ENCODE data around the gene STX11.
A peak's percentile ranks its signal among the peaks of the same experiment; 100 is the strongest.

STX11 gene

DNA sequence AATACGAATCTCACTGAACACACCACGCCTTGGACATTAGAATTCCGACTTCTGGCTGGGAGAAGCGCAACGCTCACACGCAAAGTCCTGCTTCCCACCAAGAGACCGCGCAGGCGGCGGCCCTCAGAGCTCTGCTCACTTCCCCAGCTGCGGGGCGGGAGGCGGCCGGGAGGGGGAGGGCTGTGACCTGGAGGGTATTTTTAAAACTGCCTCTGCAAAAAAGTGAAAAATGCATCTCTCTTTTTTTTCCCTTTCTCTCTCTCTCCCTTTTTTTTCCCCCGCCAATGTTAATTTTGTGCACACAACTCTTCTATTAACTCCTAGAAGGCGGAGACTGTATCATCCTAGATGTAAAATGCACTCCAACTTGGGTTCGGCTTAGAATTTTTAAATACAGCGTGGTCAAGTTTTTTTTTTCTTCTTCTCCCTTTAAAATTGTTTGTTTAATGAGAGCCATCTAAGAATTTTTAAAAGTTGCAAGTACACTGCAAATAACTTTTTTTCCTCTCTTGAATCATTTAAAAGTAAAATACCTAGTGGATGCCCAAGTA is 66.4 kb downstream of the STX11 start:
- DNase-seq = peak in 1 of 2 experiments; percentile 80

DNA sequence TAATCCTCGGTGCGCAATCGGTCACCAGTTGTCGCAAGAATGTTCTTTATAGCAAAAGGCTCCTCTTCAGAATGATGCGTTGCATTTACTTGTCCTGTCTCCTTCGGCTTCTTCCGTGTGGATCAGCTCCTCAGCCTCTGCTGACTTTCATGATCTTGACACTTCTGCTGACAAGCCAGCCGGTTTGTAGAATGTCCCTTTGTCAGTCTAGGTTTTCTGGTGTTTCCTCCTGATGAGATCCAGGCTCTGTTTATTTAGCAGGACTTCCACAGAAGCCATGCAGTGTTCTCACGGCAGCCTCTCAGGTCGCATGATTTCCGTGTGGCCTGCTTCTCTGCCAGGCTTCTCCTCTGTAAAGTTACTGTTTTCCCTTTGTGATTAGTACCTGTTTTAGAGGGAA is 66.9 kb downstream of the STX11 start:
- DNase-seq = no peak

DNA sequence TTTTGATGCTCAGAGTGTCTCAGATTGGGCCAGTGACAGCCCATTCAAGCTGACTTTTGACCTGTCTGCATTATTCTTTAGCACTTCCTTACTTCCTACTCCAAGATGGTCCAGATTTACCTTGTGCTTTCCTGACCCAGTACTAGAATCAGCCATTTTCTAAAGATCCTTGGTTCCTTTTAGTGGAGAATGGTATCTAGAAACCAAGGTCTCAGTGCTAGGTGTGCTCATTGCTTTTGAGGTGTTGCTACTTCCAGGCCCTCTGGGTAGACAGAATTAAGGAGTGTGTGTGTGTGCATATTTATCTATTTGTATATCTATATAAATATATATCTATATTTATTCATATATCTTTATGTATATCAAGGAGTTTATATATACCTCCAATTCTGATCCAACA is 67.5 kb downstream of the STX11 start:
- DNase-seq = no peak

DNA sequence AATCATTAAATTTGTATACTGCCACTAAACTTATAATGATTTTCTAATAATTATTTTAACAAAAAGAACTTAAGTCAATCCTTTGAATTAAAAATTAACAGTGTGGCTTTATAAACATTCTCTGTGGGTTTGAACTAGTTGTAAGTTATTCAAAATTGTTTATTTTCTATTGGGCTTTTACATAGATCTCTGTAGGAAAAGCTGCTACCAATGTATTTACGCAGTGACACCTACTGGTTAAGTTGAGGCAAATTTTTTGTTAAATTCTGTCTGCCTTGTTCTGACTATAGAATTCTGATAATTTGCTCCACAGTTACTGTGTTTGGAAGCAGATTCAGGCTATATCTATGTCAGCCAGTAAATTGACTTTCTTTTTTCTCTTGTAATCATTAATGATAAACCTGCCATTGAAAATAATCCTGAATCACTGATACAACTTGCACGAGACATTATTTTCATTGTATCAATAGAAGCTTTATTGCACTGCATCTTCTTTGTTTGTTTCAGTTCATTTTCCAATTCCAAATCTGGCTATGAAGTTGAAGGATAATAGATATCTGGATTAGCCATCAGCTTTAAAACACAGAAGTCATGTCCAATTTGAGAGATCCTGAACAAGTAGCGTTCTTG is 68.9 kb downstream of the STX11 start:
- DNase-seq = peak; percentile 69 to 80

DNA sequence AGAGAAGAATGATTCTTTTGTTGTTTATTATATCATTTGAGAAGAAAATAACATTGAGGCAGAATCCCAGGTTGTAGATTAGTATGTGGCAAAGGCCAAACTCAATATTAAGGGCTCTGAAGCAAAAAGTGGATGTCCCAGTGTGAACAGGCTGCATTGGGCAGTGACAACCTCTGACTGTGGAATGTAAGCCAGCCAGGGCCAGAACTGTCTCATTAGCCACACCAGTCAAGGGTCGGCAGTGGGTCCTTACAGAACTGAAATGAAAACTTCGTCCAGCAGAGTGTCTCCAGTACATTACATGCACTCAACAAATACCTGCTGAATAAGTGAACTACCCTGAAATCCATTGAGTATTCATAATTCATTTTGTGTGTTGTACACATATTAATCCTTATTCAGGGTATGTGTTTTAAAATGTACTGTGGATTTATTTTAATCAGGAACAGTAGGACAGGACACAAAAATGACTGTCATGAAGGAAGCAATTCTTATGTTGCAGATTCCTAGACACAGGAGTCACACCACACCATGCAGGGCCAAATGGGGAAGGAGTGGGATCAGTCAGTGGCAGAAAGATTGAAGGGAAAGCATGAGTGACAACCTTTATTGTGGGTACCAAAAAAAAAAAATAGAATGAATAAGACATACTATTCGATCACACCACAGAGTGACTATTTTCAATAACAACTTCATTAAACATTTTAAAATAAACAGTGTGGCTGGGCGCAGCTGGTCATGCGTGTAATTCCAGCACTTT is 69.9 kb downstream of the STX11 start:
- DNase-seq = no peak

DNA sequence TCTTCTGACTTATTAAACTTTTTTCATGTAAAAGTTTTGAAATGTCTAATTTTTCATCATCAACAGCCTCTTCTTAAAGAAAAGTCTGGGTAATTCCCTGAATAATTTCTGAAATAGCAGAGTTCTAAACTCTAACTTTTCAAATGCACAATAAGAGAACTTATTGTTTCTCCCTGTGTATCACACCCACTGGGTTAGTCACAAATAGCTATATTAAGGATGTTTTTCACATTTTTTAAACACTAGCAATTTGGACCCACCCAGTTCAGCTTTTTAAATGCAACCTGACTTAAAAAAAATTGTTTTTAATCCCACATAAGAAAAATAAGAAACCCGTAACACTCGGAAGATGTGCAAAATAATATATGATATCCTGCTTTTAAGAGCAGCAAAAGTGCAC is 73.4 kb downstream of the STX11 start:
- no peak for DNase-seq

DNA sequence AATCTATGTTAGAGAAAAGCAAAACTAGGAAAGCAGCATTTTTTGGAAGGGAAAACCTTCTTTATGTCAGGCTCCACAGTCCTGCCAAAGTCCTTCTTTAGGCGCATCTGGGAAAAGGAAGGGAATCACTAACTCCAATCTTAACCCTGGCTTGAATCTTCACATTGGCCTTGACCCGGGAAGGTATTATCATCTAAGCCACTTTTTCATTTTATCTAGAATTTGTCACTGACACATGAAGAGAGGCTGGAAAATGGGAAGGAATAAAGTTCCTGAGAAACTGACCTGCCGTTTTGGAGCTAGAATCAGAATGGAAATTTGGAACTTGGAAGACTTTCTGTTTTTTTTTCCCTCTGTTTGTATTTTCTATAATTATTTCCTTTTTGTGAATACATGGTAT is 81.4 kb downstream of the STX11 start:
- no peak for DNase-seq

DNA sequence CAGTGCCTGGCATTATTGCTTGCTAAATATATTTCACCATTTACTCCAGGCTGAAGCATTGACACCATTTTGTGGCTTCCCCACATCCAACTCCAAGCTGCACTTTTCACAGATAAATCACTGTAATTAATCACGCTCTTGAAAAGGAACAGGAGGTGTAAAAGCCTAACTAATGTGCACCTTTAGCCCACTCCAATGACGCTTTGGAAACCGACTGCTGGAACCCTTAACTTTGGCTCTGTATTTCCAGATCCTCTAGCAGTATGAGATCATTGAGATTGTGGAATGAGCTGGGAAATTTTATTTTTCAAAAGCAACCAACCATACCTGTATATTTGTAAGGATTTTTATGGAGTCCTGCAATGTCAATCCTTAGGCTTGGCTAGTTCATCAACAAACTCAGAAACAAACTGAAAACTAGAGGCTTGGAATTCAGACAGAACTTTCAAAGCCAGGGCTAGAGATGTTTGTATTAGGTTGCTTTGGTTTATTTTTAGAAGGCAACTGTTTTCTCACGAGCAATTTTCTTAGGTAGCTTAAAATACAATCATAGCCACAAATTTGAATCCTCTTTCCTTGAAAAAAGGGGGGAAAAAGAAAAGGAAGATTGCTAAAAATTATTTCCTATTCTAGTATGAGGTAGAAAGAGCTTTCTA is 82.0 kb downstream of the STX11 start:
- DNase-seq = no peak

DNA sequence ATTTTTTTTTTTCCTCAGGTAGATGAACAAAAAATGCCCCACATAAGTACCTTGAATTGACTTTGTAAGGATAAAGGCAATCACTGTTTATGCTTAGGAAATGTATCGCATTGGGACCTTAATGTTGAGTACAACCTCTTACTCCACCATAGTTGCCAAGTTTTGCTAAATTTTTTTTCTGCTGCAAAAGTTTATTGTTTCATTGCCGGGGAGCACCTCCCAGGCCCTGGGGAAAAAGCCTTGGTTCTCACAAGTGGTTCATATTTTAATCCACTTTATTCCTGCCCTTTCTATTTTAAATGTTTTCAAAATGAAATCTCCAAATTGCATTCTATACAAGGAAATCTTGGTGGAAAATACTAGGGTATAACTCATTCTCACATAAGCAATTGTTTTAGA is 82.5 kb downstream of the STX11 start:
- DNase-seq = no peak

DNA sequence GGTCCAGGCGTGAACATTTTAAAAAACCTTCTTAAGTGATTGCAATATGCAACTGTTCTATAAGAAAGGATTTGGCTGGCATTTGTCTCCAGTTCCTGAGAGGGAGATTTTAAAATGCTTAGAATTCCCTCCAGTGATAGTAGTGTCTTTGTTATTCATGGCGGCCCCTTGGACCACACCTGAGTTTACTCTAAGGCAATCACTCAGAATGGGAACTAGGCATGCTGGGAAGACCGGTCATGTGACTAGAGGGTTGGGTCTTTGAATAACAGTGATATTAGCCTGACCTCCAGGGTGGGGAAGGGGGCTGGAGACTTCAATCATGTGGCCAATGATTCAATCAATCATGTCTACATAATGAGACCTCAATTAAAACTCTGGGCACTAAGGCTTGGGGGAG is 84.1 kb downstream of the STX11 start:
- no peak for DNase-seq

DNA sequence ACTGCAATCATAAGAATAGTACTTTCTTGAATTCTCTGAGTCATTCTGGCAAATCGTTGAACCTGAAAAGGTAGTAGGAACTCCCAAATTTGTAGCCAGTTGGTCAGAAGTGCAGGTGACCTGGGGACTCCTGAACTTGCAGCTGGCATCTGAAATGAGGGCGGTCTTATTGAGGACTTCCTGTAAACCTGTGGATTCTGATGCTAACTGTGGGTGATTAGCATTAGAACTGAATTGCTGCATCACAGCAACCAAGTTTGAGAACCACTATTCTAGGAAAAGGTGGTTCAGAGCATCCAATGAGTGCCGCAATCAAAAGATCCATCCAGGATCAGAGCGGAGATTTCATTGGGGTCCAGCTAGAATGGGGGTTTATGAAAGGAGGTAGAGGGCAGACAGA is 84.6 kb downstream of the STX11 start:
- no peak for DNase-seq
